Epithelial cell of esophagus (primary cell): ENCODE data around the gene EVX1.

ENCODE experiments used
- DNase-seq: peaks from one replicate; pipeline ENCODE4 v3.0.0; 2010; ENCODE audit warnings: low read depth
- H3K4me3 ChIP-seq: 2 replicates; pipeline ENCODE4 v1.5.1; 2011; ENCODE audit warnings: mild to moderate bottlenecking, low read length, control low read depth
- TF ChIP-seq, protein P1 (sequence below): IDR thresholded peaks from 2 replicates; pipeline ENCODE4 v1.5.1; 2011; ENCODE audit warnings: low read depth, mild to moderate bottlenecking, low read length, control low read depth, inconsistent platforms; ENCODE audit not compliant: insufficient read depth; ENCODE audit errors: missing control alignments

Gene EVX1

DNA sequence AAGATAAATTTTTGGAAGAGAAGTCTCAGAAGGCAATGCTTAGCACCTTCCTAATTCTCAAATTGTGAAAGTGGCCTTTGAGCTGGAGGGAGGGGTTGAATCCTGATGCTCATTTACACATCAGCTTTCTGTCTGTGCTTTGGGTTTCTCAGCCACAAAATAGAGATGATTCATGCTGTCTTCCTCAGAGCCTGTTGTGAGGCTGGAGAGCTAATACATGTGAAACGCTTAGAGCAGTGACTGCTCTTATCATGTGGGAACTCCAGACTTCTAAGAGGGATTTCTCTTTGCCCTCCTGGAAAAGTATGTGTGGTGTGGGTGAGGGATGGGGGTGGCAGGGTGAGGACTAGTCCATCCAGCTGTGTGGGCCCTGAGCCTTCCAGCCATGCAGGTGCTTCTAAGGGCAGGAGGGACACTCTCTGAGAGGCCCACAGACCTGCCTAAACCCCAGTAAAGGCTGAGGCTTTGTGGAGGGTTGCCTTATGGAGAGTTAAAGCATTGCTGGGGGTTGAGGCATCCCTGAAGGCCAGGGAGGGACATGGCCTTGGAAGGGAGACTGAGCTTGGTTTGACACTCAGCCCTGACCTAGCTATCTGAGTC is 4.8 kb upstream of the EVX1 start:
- peak; percentile 25 for DNase-seq
- TF ChIP-seq, protein P1, sequence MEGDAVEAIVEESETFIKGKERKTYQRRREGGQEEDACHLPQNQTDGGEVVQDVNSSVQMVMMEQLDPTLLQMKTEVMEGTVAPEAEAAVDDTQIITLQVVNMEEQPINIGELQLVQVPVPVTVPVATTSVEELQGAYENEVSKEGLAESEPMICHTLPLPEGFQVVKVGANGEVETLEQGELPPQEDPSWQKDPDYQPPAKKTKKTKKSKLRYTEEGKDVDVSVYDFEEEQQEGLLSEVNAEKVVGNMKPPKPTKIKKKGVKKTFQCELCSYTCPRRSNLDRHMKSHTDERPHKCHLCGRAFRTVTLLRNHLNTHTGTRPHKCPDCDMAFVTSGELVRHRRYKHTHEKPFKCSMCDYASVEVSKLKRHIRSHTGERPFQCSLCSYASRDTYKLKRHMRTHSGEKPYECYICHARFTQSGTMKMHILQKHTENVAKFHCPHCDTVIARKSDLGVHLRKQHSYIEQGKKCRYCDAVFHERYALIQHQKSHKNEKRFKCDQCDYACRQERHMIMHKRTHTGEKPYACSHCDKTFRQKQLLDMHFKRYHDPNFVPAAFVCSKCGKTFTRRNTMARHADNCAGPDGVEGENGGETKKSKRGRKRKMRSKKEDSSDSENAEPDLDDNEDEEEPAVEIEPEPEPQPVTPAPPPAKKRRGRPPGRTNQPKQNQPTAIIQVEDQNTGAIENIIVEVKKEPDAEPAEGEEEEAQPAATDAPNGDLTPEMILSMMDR: no peak
- H3K4me3 ChIP-seq: no peak overlapping the region

DNA sequence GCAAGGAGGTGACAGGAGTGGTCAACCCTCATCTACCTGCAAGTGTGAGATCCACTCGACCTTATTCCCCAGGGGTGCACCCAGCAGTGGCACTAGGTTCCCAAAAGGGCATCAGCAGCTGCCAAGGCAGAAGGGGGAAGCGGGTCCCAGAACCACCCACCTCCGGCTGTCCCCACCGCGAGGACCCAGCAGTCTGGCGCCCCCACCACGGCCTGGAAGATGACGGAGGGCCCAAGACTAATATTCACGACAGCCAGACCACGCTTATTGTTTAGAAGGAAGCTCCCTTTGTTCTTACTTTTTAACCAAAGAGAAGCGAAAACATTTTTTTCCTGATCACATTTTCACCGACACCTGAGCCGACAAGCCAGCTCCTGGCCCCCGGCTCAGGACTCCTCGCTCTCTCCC is 3.6 kb upstream of the EVX1 start:
- DNase-seq: no peak
- H3K4me3 ChIP-seq: no peak overlapping the region
- TF ChIP-seq, protein P1: no peak

DNA sequence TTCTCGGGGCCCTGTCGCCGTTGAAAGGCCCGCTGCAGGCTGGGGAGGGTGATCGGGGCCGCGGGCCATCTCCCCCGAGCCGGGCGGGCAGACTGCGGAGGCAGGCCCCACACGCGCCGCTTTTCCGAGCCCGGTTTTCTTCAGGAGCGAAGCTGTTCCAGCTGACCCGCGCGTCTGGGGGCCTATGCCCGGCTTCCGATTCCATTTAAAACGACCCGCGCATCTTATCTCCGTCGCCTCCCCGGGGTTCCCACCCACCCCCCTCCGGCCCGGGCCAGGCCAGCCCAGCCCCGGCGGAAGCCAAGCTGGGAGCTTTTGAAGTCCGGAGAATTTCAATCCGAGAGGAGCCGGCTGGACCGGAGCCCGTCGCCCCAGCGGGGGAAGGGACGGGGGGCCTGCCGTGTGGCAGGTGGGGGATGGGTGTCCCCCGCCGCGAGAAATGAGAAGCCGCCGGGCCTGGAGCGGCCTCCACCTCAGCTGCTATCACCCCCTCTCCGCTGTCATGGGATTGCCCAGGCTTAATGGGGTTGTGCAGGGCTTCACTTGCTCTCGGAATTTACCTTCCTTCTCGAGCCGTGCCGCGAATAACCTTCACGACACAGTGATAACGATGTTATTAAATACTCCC is 3.1 kb upstream of the EVX1 start:
- H3K4me3 ChIP-seq: no peak overlapping the region
- TF ChIP-seq, protein P1: no peak
- DNase-seq: no peak

DNA sequence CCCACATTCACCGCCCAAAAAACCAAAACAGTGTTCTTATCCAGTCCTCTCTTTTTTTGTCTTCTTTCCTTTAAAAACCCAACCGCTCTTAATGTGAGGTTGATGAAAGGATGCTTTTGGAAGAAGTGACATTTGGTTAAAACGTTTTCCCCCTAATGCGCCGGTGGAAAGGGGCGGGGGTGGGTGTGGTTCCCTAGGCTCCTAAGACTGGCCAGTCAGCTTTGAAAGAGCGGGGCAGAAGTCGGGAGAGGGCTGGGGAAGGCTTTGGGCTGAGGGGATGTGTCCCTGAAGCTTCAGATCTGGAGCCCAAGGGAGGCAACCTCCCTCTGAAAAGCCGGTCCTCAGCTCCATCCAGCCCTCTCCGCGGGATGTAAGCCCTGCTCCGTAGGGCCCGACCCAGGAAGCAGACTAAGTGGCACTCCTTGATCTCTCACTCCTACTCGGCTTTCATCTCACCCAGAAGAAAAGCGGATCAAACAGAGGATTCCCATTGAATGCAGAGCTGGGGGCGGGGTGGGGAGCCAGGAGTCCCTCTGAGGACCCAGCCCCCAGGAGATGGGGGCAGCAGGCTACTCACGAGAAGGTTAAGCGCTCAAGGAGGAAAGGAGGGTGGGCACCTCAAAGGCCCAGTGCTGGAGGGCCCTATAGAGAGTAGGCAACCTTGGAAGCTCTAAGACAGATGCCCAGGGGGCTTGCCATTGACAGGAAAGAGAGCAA is 2.4 kb upstream of the EVX1 start:
- DNase-seq: no peak
- H3K4me3 ChIP-seq: no peak overlapping the region
- TF ChIP-seq, protein P1: no peak

DNA sequence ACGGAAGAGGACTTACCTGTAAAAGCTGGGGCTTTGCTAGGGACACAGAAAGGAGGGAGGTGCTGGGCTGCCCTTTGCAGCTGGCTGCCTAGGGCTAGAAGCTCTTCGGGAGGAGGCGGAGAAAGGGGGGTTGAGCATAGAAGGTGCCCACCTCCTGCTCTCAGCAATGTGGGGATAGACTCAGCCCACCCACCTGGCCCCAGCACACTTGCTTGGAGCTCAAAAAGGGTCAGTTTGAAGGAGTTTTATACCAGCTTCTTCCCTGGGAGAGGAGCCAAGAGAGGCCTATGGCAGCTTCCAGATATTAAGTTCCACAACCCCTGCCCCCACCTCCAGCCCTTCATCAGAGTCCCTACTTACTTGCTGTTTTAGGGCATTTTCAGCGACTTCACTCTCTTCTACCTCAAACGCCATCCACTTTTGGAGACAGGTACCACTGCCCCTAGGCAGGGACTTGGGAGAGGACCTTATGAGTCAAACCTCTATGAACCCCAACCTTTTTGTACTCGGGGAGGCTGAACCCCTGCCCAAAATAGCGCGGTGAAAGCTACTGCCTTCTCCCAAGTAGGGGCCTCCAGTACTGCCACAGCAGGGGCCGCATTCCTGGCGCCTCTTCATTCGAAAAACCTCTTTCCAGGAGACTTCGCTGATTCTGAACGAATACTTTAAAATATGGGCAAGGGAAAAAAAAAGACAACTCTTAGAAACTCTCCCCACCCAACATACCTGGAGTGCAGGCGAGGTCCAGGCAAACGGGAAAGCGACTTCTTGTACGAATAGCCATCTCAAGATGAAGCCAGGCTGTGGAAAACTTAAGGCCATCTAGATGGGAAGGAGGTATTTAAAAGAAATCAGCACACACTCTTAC is 1.2 kb upstream of the EVX1 start:
- no peak for DNase-seq
- TF ChIP-seq, protein P1: no peak
- H3K4me3 ChIP-seq: no peak overlapping the region

DNA sequence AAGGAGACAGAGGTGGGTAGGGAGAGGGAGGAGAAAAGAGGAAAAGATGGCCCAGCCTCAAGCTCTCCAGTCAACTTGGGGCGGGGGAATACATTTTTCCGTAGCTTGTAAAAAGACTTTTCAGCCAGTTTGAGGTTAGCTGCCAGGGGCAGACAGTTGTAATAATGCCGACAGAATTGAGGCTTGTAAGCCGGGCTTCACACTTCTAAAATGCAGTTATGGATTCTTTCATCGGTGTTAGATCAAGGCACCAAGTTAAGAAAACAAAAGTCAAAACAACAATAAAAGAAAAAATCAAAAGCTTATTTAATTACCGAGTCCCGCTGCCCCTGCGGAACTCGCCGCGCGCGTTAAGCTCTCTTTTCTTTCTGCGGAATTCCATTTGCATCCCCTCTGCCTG is 448 bp upstream of the EVX1 start:
- no peak for DNase-seq
- no peak overlapping the region for H3K4me3 ChIP-seq
- TF ChIP-seq, protein P1: no peak
